GM23338 (cell line): ENCODE data around the gene ETV5. TPM values are rescaled to one million over a fixed set of nuclear protein-coding genes. Genes with fewer than 3 reads are reported as not detected.

Experiments
- ATAC-seq: fragments of 200-7000 bp; cut with Tn5 transposase; 3 replicates; pipeline ENCODE4 v1.9.1; 2020
- DNase-seq: peaks from one replicate; pipeline ENCODE4 v3.0.0-alpha.2; 2015; ENCODE audit warnings: low spot score
- H2AFZ ChIP-seq: fragments of 200-600 bp; sonication (generic); 2 replicates; pipeline ENCODE4 v1.8.0; 2016; ENCODE audit warnings: antibody characterized with exemption, mild to moderate bottlenecking, moderate library complexity
- H3F3A ChIP-seq: fragments of 200-600 bp; sonication (generic); replicated peaks from 2 replicates; pipeline ENCODE4 v1.8.0; 2017; ENCODE audit warnings: antibody characterized with exemption, mixed run types, low read depth
- H3K27ac ChIP-seq: fragments of 200-600 bp; sonication (generic); 2 replicates; pipeline ENCODE4 v1.6.1; 2016; ENCODE audit warnings: low read depth
- H3K27me3 ChIP-seq: fragments of 200-600 bp; sonication (generic); 2 replicates; pipeline ENCODE4 v1.8.0; 2016; ENCODE audit warnings: mild to moderate bottlenecking, mixed run types, moderate library complexity; ENCODE audit not compliant: insufficient read depth
- H3K36me3 ChIP-seq: fragments of 200-600 bp; sonication (generic); 2 replicates; pipeline ENCODE4 v1.8.0; 2016; ENCODE audit warnings: mild to moderate bottlenecking; ENCODE audit not compliant: insufficient read depth
- H3K4me1 ChIP-seq: fragments of 200-600 bp; sonication (generic); 2 replicates; pipeline ENCODE4 v1.8.0; 2016; ENCODE audit warnings: mild to moderate bottlenecking, moderate library complexity; ENCODE audit not compliant: insufficient read depth
- H3K4me2 ChIP-seq: fragments of 200-600 bp; sonication (generic); 2 replicates; pipeline ENCODE4 v1.7.1; 2017; ENCODE audit warnings: mixed run types
- H3K4me3 ChIP-seq: fragments of 200-600 bp; sonication (generic); 2 replicates; pipeline ENCODE4 v1.6.1; 2016; ENCODE audit warnings: mixed run types
- H3K79me2 ChIP-seq: fragments of 200-600 bp; sonication (generic); replicated peaks from 2 replicates; pipeline ENCODE4 v1.8.0; 2017; ENCODE audit warnings: mild to moderate bottlenecking; ENCODE audit not compliant: insufficient read depth
- H3K9me2 ChIP-seq: fragments of 200-600 bp; sonication (generic); 2 replicates; pipeline ENCODE4 v1.8.0; 2017; ENCODE audit not compliant: insufficient read depth
- H4K20me1 ChIP-seq: fragments of 200-600 bp; sonication (generic); replicated peaks from 2 replicates; pipeline ENCODE4 v1.8.0; 2017; ENCODE audit warnings: mild to moderate bottlenecking; ENCODE audit not compliant: insufficient read depth
- H3K27ac Mint-ChIP-seq: 2 replicates; pipeline ENCODE4 v1.8.0; 2020; ENCODE audit warnings: inconsistent platforms, mild to moderate bottlenecking, moderate library complexity, mixed read lengths
- H3K27me3 Mint-ChIP-seq: 3 replicates; pipeline ENCODE4 v1.8.0; 2022; ENCODE audit warnings: low read depth, mild to moderate bottlenecking, moderate library complexity, mixed read lengths, inconsistent platforms; ENCODE audit not compliant: insufficient read depth, poor library complexity
- H3K36me3 Mint-ChIP-seq: 3 replicates; pipeline ENCODE4 v1.8.0; 2021; ENCODE audit warnings: low read depth, mild to moderate bottlenecking, inconsistent platforms, moderate library complexity, mixed read lengths
- H3K4me1 Mint-ChIP-seq: 3 replicates; pipeline ENCODE4 v1.8.0; 2020; ENCODE audit warnings: mild to moderate bottlenecking, inconsistent platforms, mixed read lengths
- H3K4me3 Mint-ChIP-seq: 3 replicates; pipeline ENCODE4 v1.8.0; 2021; ENCODE audit warnings: moderate library complexity, mild to moderate bottlenecking, inconsistent platforms, mixed read lengths
- H3K9me3 Mint-ChIP-seq: 3 replicates; pipeline ENCODE4 v1.8.0; 2020; ENCODE audit warnings: moderate library complexity, mild to moderate bottlenecking, inconsistent platforms, mixed read lengths
- CREB1 ChIP-seq: fragments of 250-450 bp; sonication (Bioruptor Pico); IDR thresholded peaks from 2 replicates; pipeline ENCODE4 v1.5.0; 2020; ENCODE audit warnings: low read depth, mild to moderate bottlenecking, moderate library complexity
- ETS1 ChIP-seq: IDR thresholded peaks from 2 replicates; pipeline ENCODE4 v1.6.1; 2016; ENCODE audit warnings: antibody characterized with exemption
- EZH2 ChIP-seq: fragments of 200-600 bp; sonication (generic); IDR thresholded peaks from one replicate; pipeline ENCODE4 v1.8.0; 2017; ENCODE audit warnings: antibody characterized with exemption, mild to moderate bottlenecking, low read depth; ENCODE audit not compliant: unreplicated experiment
- EZH2phosphoT487 ChIP-seq: fragments of 200-600 bp; sonication (generic); IDR thresholded peaks from one replicate; pipeline ENCODE4 v1.8.1; 2018; ENCODE audit warnings: antibody characterized with exemption; ENCODE audit not compliant: unreplicated experiment
- JUNB ChIP-seq: IDR thresholded peaks from one replicate; pipeline ENCODE4 v1.6.1; 2016; ENCODE audit warnings: antibody characterized with exemption; ENCODE audit not compliant: unreplicated experiment
- NANOG ChIP-seq: IDR thresholded peaks from 2 replicates; pipeline ENCODE4 v1.6.1; 2016; ENCODE audit warnings: antibody characterized with exemption, borderline replicate concordance
- POLR2AphosphoS5 ChIP-seq: IDR thresholded peaks from 2 replicates; pipeline ENCODE4 v1.6.1; 2016; ENCODE audit warnings: antibody characterized with exemption, low read depth
- REST ChIP-seq: IDR thresholded peaks from one replicate; pipeline ENCODE4 v1.6.1; 2018; ENCODE audit warnings: antibody characterized with exemption; ENCODE audit not compliant: unreplicated experiment
- STAT1 ChIP-seq: IDR thresholded peaks from one replicate; pipeline ENCODE4 v1.6.1; 2016; ENCODE audit warnings: antibody characterized with exemption; ENCODE audit not compliant: unreplicated experiment
- ZNF114 ChIP-seq: fragments of 250-450 bp; sonication (Bioruptor Pico); IDR thresholded peaks from 2 replicates; pipeline ENCODE4 v1.5.0; 2020; ENCODE audit warnings: mild to moderate bottlenecking, moderate library complexity
- ZNF331 ChIP-seq: fragments of 250-450 bp; sonication (Bioruptor Pico); IDR thresholded peaks from 2 replicates; pipeline ENCODE4 v1.5.0; 2020; ENCODE audit warnings: low read depth, mild to moderate bottlenecking, moderate library complexity
- polyA plus RNA-seq: library from polyadenylated mRNA; unstranded; fragments of >200 nt; fragmentation: Nextera tagmentation; extraction: Ambion mirVana; gene quantifications from 2 replicates; pipeline ENCODE4 v1.2.1, GENCODE V29; 2016
- total RNA-seq: library from RNA; depleted of rRNA; stranded (reverse); fragments of >200 nt; shearing (Covaris generic); gene quantifications from 2 replicates; pipeline ENCODE4 v1.2.3, GENCODE V29; 2014
- TF ChIP-seq, protein P1 (sequence below), 2 experiments: fragments of 200-600 bp in 1 of 2; sonication (generic) in 1 of 2; conservative IDR thresholded peaks; 2 replicates each; pipeline versions ENCODE4 v1.5.1 to v1.6.1; 2016 to 2017; ENCODE audit warnings: antibody characterized with exemption in 2 of 2, low read depth in 2 of 2, mild to moderate bottlenecking in 2 of 2, moderate library complexity in 1 of 2
- TF ChIP-seq, protein P2 (sequence below): fragments of 250-450 bp; sonication (Bioruptor Pico); IDR thresholded peaks from 2 replicates; pipeline ENCODE4 v1.5.0; 2020; ENCODE audit warnings: mild to moderate bottlenecking, moderate library complexity

Gene ETV5
- total and polyA plus RNA-seq, 2 experiments from 2014 or later, result 33.5 to 57.1 TPM

- no peaks in the 10 kb centered on the region for H3K9me2 ChIP-seq
- no peak overlapping the region for H3K4me3 ChIP-seq
- H2AFZ ChIP-seq, result no peak overlapping the region
- H3K4me3 Mint-ChIP-seq, result no peak overlapping the region
- H3K36me3 Mint-ChIP-seq, result no peaks in the 10 kb centered on the region
- H3K27me3 Mint-ChIP-seq, result peaks cover 9% of the 10 kb centered on the region
- H3F3A ChIP-seq, result no peaks in the 10 kb centered on the region
- H3K27ac ChIP-seq, result no peak overlapping the region
- no peak for DNase-seq
- H3K4me1 Mint-ChIP-seq, result 0 out of 3 replicates have a peak, but pooled peaks cover 2% of the 10 kb centered on the region
- no peaks in the 10 kb centered on the region for H4K20me1 ChIP-seq
- no peaks in the 10 kb centered on the region for H3K27me3 ChIP-seq
- ATAC-seq, result no peak
- no peak for TF ChIP-seq EZH2phosphoT487
- no peak for TF ChIP-seq REST
- TF ChIP-seq POLR2AphosphoS5, result no peak
- no peak for TF ChIP-seq ETS1
- TF ChIP-seq JUNB, result no peak
- no peak for TF ChIP-seq CREB1 (CRISPR knock-in tag)
- TF ChIP-seq, protein P1, sequence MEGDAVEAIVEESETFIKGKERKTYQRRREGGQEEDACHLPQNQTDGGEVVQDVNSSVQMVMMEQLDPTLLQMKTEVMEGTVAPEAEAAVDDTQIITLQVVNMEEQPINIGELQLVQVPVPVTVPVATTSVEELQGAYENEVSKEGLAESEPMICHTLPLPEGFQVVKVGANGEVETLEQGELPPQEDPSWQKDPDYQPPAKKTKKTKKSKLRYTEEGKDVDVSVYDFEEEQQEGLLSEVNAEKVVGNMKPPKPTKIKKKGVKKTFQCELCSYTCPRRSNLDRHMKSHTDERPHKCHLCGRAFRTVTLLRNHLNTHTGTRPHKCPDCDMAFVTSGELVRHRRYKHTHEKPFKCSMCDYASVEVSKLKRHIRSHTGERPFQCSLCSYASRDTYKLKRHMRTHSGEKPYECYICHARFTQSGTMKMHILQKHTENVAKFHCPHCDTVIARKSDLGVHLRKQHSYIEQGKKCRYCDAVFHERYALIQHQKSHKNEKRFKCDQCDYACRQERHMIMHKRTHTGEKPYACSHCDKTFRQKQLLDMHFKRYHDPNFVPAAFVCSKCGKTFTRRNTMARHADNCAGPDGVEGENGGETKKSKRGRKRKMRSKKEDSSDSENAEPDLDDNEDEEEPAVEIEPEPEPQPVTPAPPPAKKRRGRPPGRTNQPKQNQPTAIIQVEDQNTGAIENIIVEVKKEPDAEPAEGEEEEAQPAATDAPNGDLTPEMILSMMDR (conservative IDR thresholded peaks at IDR 0.05; ENCODE audit: low read depth in 2 of 2), result no peak
- no peak for TF ChIP-seq EZH2
- no peak for TF ChIP-seq ZNF331 (CRISPR knock-in tag)
- TF ChIP-seq NANOG, result no peak
- TF ChIP-seq ZNF114, result no peak
- no peak for TF ChIP-seq STAT1
- TF ChIP-seq, protein P2, sequence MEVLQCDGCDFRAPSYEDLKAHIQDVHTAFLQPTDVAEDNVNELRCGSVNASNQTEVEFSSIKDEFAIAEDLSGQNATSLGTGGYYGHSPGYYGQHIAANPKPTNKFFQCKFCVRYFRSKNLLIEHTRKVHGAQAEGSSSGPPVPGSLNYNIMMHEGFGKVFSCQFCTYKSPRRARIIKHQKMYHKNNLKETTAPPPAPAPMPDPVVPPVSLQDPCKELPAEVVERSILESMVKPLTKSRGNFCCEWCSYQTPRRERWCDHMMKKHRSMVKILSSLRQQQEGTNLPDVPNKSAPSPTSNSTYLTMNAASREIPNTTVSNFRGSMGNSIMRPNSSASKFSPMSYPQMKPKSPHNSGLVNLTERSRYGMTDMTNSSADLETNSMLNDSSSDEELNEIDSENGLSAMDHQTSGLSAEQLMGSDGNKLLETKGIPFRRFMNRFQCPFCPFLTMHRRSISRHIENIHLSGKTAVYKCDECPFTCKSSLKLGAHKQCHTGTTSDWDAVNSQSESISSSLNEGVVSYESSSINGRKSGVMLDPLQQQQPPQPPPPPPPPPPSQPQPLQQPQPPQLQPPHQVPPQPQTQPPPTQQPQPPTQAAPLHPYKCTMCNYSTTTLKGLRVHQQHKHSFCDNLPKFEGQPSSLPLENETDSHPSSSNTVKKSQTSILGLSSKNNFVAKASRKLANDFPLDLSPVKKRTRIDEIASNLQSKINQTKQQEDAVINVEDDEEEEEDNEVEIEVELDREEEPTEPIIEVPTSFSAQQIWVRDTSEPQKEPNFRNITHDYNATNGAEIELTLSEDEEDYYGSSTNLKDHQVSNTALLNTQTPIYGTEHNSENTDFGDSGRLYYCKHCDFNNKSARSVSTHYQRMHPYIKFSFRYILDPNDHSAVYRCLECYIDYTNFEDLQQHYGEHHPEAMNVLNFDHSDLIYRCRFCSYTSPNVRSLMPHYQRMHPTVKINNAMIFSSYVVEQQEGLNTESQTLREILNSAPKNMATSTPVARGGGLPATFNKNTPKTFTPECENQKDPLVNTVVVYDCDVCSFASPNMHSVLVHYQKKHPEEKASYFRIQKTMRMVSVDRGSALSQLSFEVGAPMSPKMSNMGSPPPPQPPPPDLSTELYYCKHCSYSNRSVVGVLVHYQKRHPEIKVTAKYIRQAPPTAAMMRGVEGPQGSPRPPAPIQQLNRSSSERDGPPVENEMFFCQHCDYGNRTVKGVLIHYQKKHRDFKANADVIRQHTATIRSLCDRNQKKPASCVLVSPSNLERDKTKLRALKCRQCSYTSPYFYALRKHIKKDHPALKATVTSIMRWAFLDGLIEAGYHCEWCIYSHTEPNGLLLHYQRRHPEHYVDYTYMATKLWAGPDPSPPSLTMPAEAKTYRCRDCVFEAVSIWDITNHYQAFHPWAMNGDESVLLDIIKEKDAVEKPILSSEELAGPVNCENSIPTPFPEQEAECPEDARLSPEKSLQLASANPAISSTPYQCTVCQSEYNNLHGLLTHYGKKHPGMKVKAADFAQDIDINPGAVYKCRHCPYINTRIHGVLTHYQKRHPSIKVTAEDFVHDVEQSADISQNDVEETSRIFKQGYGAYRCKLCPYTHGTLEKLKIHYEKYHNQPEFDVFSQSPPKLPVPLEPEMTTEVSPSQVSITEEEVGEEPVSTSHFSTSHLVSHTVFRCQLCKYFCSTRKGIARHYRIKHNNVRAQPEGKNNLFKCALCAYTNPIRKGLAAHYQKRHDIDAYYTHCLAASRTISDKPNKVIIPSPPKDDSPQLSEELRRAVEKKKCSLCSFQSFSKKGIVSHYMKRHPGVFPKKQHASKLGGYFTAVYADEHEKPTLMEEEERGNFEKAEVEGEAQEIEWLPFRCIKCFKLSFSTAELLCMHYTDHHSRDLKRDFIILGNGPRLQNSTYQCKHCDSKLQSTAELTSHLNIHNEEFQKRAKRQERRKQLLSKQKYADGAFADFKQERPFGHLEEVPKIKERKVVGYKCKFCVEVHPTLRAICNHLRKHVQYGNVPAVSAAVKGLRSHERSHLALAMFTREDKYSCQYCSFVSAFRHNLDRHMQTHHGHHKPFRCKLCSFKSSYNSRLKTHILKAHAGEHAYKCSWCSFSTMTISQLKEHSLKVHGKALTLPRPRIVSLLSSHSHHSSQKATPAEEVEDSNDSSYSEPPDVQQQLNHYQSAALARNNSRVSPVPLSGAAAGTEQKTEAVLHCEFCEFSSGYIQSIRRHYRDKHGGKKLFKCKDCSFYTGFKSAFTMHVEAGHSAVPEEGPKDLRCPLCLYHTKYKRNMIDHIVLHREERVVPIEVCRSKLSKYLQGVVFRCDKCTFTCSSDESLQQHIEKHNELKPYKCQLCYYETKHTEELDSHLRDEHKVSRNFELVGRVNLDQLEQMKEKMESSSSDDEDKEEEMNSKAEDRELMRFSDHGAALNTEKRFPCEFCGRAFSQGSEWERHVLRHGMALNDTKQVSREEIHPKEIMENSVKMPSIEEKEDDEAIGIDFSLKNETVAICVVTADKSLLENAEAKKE (CRISPR knock-in tag), result no peak
- no peaks in the 10 kb centered on the region; the same call in 2 of the 3 replicates for H3K9me3 Mint-ChIP-seq
- H3K4me2 ChIP-seq, result no peak overlapping the region
- H3K36me3 ChIP-seq, result no peaks in the 10 kb centered on the region
- no peaks in the 10 kb centered on the region for H3K79me2 ChIP-seq
- H3K27ac Mint-ChIP-seq, result no peak overlapping the region
- no peaks in the 10 kb centered on the region for H3K4me1 ChIP-seq
Observed at GRCh38 chr3:185997130-185997529, 111.8 kb downstream of the ETV5 start.
